BE2C (cell line): ENCODE measurements around the gene GALNS.
"Not testable (repeated sequence)": the region's sequence is repeated elsewhere in the genome, so short reads cannot be mapped to it uniquely, and the experiment has no call there.

Source experiments
- DNase-seq: peaks from one replicate; pipeline ENCODE4 v3.0.0-alpha.2; 2020
- H3K27me3 ChIP-seq: fragments of 250-450 bp; sonication (Bioruptor Pico); 2 replicates; pipeline ENCODE4 v1.5.1; 2020; ENCODE audit warnings: mild to moderate bottlenecking
- H3K36me3 ChIP-seq: fragments of 250-450 bp; sonication (Bioruptor Pico); 2 replicates; pipeline ENCODE4 v1.5.1; 2020; ENCODE audit warnings: mild to moderate bottlenecking
- H3K4me1 ChIP-seq: fragments of 250-450 bp; sonication (Bioruptor Pico); 2 replicates; pipeline ENCODE4 v1.5.1; 2020
- H3K4me3 ChIP-seq: 2 replicates; pipeline ENCODE4 v1.5.1; 2011; ENCODE audit warnings: low read depth, low read length
- H3K9me3 ChIP-seq: fragments of 250-450 bp; sonication (Bioruptor Pico); 2 replicates; pipeline ENCODE4 v1.5.1; 2020
- TF ChIP-seq, protein P1 (sequence below): IDR thresholded peaks from 2 replicates; pipeline ENCODE4 v1.5.1; 2012; ENCODE audit warnings: mild to moderate bottlenecking, low read depth, low read length

The GALNS gene

DNA sequence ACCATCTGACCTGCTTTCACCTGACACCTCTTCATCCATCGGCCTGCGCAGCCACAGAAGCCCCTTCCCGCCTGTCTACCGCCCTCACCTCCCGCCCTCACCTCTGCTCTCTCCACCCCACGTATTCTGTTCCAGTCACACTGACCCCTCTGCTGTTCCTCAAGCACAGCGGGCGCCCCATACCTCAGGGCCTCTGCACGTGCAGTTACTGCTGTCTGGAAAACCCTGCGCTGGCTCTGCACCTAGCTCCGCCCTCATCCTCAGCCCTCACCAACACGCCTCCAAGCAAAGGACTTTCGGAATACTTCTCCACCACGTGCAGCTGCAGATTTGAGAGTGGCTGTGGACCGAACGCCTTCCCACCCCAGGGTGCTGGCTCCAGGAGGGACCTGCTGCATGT, 34.3 kb upstream of the GALNS start:
- Histone ChIP-seq H3K4me1 (no peaks in the 10 kb centered on the region; the same call in 1 of the 2 replicates), H3K9me3 (no peaks in the 10 kb centered on the region; the same call in 1 of the 2 replicates), H3K4me3 (no peak overlapping the region), H3K36me3 (no peaks in the 10 kb centered on the region), H3K27me3 (peaks cover 22% of the 10 kb centered on the region; the same call in 1 of the 2 replicates)
- no peak for DNase-seq
- TF ChIP-seq, protein P1, sequence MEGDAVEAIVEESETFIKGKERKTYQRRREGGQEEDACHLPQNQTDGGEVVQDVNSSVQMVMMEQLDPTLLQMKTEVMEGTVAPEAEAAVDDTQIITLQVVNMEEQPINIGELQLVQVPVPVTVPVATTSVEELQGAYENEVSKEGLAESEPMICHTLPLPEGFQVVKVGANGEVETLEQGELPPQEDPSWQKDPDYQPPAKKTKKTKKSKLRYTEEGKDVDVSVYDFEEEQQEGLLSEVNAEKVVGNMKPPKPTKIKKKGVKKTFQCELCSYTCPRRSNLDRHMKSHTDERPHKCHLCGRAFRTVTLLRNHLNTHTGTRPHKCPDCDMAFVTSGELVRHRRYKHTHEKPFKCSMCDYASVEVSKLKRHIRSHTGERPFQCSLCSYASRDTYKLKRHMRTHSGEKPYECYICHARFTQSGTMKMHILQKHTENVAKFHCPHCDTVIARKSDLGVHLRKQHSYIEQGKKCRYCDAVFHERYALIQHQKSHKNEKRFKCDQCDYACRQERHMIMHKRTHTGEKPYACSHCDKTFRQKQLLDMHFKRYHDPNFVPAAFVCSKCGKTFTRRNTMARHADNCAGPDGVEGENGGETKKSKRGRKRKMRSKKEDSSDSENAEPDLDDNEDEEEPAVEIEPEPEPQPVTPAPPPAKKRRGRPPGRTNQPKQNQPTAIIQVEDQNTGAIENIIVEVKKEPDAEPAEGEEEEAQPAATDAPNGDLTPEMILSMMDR = no peak

- not testable (repeated sequence) for H3K4me3 ChIP-seq, H3K9me3 ChIP-seq, H3K4me1 ChIP-seq, H3K36me3 ChIP-seq, DNase-seq
- peaks cover 22% of the 10 kb centered on the region; the same call in 1 of the 2 replicates for H3K27me3 ChIP-seq
These were observed 33.1 kb upstream of the GALNS start for GRCh38 chr16:88889702-88890352.

DNA sequence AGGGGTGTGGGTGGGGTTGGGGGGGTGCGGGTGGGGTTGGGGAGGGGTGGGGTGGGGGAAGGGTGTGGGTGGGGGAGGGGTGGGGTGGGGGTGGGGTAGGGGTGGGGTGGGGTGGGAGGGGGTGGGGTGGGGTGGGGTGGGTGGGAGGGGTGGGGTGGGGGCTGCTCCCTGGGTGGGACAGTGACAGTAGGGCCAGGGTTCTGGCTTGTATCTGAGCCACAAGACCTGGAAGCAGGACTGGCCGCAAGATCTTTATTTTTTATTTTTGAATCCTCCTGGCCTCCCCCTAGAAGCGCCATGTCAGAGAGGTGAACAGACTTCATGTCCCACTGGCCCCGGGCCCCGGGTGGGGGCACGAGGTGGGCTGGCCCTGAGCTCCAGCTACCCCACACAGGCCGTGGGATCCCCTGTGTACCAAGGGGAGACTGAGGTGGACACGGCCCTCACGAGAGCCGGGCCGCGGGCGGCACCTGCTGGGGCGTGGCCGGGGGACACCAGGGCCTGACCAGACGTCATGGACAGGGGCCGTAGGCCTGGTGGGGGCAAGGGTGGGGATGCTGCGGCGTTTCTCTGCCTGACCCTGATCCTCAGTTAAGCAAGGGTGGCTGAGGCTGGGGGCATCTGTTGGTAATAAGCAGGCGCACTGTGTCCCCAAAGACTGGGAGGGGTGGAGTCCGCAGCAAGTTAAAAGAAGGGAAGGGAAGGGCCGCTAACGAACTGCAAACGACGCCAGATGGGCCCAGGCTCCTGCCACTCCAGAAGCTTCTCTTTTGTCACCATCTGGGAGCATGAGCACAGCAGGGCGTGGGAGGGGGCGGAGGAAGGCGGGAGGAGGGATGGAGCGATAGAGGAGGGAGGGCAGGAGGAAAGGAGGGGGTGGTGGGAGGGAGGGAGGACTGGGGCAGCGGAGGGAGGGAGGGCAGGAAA, 32.0 kb upstream of the GALNS start:
- no peak for DNase-seq
- Histone ChIP-seq H3K4me3 (no peak overlapping the region), H3K9me3 (no peaks in the 10 kb centered on the region; the same call in 1 of the 2 replicates), H3K36me3 (no peaks in the 10 kb centered on the region), H3K27me3 (peaks cover 22% of the 10 kb centered on the region; the same call in 1 of the 2 replicates), H3K4me1 (no peaks in the 10 kb centered on the region; the same call in 1 of the 2 replicates)
- TF ChIP-seq, protein P1 = no peak

GRCh38 chr16:88888057-88888456, 31.3 kb upstream of the GALNS start:
- Histone ChIP-seq H3K27me3 (peaks cover 22% of the 10 kb centered on the region; the same call in 1 of the 2 replicates), H3K36me3 (no peaks in the 10 kb centered on the region), H3K4me3 (no peak overlapping the region), H3K4me1 (no peaks in the 10 kb centered on the region; the same call in 1 of the 2 replicates), H3K9me3 (no peaks in the 10 kb centered on the region; the same call in 1 of the 2 replicates)
- DNase-seq = no peak
- TF ChIP-seq, protein P1 = no peak

- Histone ChIP-seq H3K4me1 (no peaks in the 10 kb centered on the region; the same call in 1 of the 2 replicates), H3K4me3 (no peak overlapping the region), H3K9me3 (no peaks in the 10 kb centered on the region; the same call in 1 of the 2 replicates), H3K27me3 (peaks cover 18% of the 10 kb centered on the region), H3K36me3 (no peaks in the 10 kb centered on the region)
- TF ChIP-seq, protein P1 = no peak
- peak; percentile 44 for DNase-seq
These were observed 30.2 kb upstream of the GALNS start for GRCh38 chr16:88886845-88887521.

- TF ChIP-seq, protein P1 = no peak
- H3K4me3 ChIP-seq = no peak overlapping the region
- H3K27me3 ChIP-seq = peaks cover 20% of the 10 kb centered on the region
- no peak for DNase-seq
- no peaks in the 10 kb centered on the region; the same call in 1 of the 2 replicates for H3K4me1 ChIP-seq
- no peaks in the 10 kb centered on the region for H3K36me3 ChIP-seq
- no peaks in the 10 kb centered on the region; the same call in 1 of the 2 replicates for H3K9me3 ChIP-seq
These were observed 29.7 kb upstream of the GALNS start for GRCh38 chr16:88886420-88886844.
